ENCODE measurements around the gene LPAR5.
A peak's percentile ranks its signal among the peaks of the same experiment; 100 is the strongest.

Gene LPAR5

GRCh38 chr12:6635856-6636531 is at the start of gene LPAR5:
Gene LPAR5, minus strand, starts transcription at chr12:6635959. Its CDS starts 14,711 bp downstream, at chr12:6621248.
- peak in 6 of 56 donors; percentile 9 to 38 (median 19) for DNase-seq

- peak in 2 of 56 donors; percentile 6 to 40 for DNase-seq
Measured at GRCh38 chr12:6684609-6685008, 48.9 kb upstream of the LPAR5 start.

- DNase-seq, result no peak
Measured at GRCh38 chr12:6676962-6677361, 41.2 kb upstream of the LPAR5 start.

- DNase-seq, result no peak
Measured at GRCh38 chr12:6672143-6672542, 36.4 kb upstream of the LPAR5 start.

GRCh38 chr12:6667559-6668210 is 31.9 kb upstream of the LPAR5 start:
- peak in 5 of 56 donors; percentile 6 to 18 (median 16) for DNase-seq

- DNase-seq, result no peak
Measured at GRCh38 chr12:6666211-6666610, 30.5 kb upstream of the LPAR5 start.

- DNase-seq, result no peak
Measured at GRCh38 chr12:6664902-6665301, 29.1 kb upstream of the LPAR5 start.

- DNase-seq, result peak; percentile 61 to 100 (median 97)
Measured at GRCh38 chr12:6662906-6663742, 27.4 kb upstream of the LPAR5 start, which contains the start of gene ING4. Gene ING4, minus strand, starts transcription at chr12:6663119. Its CDS starts 18 bp downstream, at chr12:6663101.

- DNase-seq, result no peak
Measured at GRCh38 chr12:6662602-6662905, 26.8 kb upstream of the LPAR5 start.

GRCh38 chr12:6653987-6654386 is 18.2 kb upstream of the LPAR5 start:
- DNase-seq, result no peak

GRCh38 chr12:6653342-6653741 is 17.6 kb upstream of the LPAR5 start:
- no peak for DNase-seq

- no peak for DNase-seq
Measured at GRCh38 chr12:6652391-6652790, 16.6 kb upstream of the LPAR5 start.

- no peak for DNase-seq
Measured at GRCh38 chr12:6650832-6651231, 15.1 kb upstream of the LPAR5 start.

GRCh38 chr12:6647083-6647604 is 11.4 kb upstream of the LPAR5 start, which contains the start of gene ACRBP:
Gene ACRBP, minus strand, starts transcription at chr12:6647432. Its CDS starts 66 bp downstream, at chr12:6647366.
- peak in 42 of 56 donors; percentile 12 to 81 (median 40) for DNase-seq

- no peak for DNase-seq
Measured at GRCh38 chr12:6646276-6647082, 10.7 kb upstream of the LPAR5 start.

- peak in 17 of 56 donors; percentile 7 to 54 (median 24) for DNase-seq
Measured at GRCh38 chr12:6644903-6645302, 9.1 kb upstream of the LPAR5 start.

GRCh38 chr12:6644257-6644596 is 8.5 kb upstream of the LPAR5 start:
- peak in 4 of 56 donors; percentile 9 to 18 (median 14) for DNase-seq

GRCh38 chr12:6643569-6644256 is 8.0 kb upstream of the LPAR5 start:
- peak in 5 of 56 donors; percentile 7 to 28 (median 18) for DNase-seq

- no peak for DNase-seq
Measured at GRCh38 chr12:6641131-6641530, 5.4 kb upstream of the LPAR5 start.

- DNase-seq, result no peak
Measured at GRCh38 chr12:6640497-6640896, 4.7 kb upstream of the LPAR5 start.
